Daoy (cell line): Measurements from ENCODE around the gene ARHGEF40. TPM values are rescaled to one million over a fixed set of nuclear protein-coding genes. Genes with fewer than 3 reads are reported as not detected.
"Not testable (repeated sequence)": the region's sequence is repeated elsewhere in the genome, so short reads cannot be mapped to it uniquely, and the experiment has no call there.

ENCODE experiments used
- DNase-seq: peaks from one replicate; pipeline ENCODE4 v3.0.0-alpha.2; 2015; ENCODE audit warnings: low read depth
- total RNA-seq: library from RNA; depleted of rRNA; stranded (reverse); fragments of >200 nt; shearing (Covaris generic); gene quantifications from 2 replicates; pipeline ENCODE4 v1.2.3, GENCODE V29; 2014

ARHGEF40 gene
- total RNA-seq, 1 experiment from 2014 or later: 59.9 TPM

DNA sequence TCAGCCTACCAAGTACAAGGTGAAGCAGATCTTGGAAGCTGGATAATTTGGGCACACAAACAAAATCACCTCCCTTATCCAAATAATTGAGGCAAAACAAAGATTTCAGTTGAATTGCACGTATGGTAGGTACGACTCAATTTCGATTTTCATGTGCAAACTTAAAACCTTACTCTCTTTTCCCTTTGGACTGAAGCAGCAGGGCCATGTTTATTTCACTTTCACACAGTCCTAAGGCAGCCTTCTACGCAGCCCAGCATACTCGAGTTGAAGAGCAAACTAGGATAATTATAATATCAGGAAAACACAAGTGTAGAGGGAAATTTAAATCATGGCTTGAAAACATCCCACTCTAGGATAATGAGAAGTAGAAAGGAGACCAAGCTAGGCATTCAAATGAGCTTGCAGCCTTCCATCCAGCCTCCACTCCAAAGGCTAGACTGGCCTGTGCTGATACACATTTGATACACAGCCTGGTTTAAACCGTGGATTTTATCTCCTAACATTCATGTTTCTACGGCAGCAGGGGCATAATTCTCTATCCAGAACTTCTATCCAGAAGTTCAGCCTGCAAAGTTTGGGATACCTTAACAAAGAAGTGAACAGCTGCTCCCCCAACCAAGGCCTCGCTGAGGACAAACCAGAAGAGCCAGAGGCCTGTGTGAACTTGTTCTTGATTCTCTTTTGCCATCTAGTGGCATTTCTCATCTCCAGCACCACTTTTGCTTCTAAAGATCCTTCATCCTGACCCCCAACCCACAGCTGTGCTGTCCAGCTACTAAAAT, 30.3 kb upstream of the ARHGEF40 start:
- DNase-seq: peak; percentile 46

DNA sequence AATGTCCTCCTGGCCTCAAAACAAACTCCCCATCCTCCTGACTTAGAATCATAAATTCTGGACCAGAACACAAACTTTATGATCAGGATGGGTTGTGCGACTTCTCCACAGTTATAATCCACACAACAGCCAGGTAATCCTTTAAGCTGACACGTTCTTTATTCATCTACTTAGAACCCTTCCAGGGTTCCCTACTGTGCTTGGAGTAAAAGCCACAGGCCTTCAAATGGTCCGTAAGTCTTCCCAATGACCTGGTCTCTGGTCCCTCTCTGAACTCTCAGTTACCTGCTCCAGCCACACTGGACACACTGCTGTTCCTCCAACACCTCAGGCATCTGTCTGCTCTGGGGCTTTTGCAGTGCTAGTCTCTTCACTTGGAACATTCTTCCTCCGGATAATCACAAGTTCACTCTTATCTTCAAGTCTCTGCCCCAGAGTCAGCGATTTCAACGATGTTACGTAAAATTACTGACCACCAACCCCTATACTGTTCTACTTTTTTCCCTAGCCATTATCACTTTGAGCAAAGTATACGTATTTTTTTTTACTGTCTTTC, 29.7 kb upstream of the ARHGEF40 start:
- no peak for DNase-seq

GRCh38 chr14:21040941-21041340, 29.2 kb upstream of the ARHGEF40 start:
- not testable (repeated sequence) for DNase-seq

DNA sequence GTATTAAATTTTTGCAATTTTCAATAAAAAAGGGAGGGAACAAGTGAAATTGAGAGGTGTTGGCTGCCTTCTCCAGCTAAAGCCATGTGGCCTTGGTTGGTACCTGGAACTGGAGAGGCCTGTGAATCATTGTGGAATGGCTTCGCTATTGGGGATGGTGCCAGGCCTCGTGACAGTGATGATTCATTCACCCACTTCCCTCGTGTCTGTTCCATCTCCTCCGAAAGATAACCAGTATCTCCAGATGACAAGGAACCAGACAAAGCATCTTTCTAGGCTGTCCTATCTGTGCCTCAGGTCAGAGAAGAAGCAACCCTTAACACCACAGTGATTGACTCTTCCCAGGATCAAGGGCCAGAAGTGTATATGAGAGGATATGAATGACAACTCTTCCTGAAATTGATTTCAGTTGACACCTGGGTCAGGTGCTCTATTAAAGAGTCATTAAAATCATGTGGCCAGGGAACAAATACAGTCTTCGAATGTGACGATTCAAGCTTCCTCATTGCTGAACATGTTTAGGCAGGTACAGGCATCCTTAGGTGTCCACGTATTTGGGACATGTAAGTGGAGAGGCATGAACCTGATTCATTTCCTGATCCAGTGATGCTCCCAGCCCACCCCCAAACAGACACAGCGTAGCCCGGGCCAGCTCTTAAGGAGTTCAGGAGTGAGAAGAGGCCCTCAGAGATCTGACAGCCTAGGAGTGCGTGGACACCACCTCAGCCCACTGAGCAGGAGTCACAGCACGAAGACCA, 28.2 kb upstream of the ARHGEF40 start, which contains the start of gene RNASE7:
RNASE7 (plus strand) TSS at position 687 of the 758 bp plus-strand sequence. CDS start 631 bp downstream, outside the sequence.
- DNase-seq: peak; percentile 49

DNA sequence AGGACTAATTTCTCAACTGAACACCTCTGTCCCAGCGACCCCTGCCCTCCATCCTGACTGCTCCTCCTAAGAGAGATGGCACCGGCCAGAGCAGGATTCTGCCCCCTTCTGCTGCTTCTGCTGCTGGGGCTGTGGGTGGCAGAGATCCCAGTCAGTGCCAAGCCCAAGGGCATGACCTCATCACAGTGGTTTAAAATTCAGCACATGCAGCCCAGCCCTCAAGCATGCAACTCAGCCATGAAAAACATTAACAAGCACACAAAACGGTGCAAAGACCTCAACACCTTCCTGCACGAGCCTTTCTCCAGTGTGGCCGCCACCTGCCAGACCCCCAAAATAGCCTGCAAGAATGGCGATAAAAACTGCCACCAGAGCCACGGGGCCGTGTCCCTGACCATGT, 27.2 kb upstream of the ARHGEF40 start:
- DNase-seq: peak; percentile 34

- DNase-seq: no peak
These were observed 26.6 kb upstream of the ARHGEF40 start for GRCh38 chr14:21043387-21043973.

DNA sequence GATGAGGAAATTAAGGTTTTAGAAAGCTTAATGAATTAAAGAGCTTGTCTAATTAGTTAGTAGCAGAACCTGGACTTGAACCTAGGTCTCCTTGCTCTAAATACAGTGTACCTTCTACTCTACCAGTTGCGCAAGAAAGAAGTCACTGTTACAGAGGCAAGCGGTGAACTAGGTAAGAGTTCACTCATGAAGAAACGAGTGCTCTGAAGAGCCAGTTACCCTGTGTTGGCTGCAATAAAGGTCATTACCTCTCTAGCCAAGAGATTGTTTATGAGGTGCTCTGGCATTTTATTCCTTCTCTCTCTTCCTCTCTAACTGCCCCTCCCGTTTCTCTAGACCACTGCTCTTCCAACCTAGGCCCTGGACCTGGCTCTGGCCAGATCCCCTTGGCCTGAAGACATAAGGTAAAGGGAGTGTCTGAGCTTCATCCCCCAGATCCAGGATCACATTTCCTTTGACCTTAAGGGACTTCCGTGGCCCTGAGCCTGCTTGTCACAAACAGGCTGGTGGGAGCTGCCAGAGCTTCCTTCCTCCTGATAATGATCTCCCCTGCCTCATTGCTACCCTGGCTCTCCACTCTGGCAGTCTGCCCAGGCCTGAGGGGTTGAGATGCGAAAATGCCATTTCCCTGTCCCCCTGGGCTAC, 26.0 kb upstream of the ARHGEF40 start:
- DNase-seq: no peak

DNA sequence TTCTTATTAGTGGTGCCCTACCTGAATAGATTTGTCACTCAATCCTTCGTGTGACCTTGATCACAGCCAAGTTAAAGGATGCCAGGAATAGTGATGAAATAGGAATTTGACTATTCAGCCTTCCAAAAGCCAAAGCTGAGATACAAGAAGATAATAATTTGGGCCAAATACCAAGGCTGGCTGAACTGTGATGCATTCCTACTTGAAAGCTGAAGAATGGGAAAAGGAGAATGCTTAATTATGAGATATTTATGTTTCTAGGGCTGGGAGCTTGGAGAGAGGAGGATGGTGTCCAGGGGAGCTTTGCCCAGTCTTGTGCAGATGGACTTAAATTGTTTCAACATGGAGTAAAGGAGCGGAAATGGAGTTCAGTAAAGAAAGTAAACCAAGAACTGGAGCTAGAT, 22.7 kb upstream of the ARHGEF40 start:
- no peak for DNase-seq

DNA sequence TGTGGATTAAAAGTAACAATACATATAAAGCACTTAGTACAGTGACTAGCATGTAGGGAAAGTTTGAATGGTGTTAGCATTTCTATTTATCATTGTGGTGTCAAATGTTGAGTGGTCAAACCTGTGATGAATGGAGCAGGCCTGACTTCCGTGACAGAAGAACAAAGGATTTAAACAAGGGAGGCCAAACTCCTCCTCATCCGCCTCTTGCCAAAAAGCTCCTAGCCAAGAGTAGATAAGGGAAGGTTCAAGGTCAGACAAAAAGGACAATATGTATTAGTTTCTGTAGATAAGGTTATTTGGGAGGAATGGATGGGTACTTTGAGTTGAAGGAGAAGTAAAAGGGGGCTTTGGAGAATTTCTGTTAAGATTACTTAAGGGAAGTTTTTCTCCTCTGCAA, 21.5 kb upstream of the ARHGEF40 start:
- no peak for DNase-seq

DNA sequence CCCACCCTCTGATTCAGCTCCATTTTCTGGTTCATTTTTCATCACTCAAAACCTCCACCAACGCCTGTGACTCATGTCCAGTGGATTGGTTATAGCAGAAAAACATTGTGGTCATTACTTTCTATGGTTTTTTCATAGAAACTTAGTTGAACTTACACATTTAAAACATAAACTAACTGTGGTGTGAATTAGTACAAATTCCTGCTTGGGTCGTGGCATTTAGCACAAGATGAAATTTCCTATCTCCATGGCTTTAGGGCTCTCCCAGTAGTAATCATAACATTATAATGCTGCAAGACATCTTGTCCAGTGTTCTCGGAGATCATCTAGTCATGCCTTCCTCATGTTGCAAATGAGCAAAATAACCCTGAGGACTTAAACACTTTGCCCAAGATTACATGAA, 20.8 kb upstream of the ARHGEF40 start:
- DNase-seq: peak; percentile 52

DNA sequence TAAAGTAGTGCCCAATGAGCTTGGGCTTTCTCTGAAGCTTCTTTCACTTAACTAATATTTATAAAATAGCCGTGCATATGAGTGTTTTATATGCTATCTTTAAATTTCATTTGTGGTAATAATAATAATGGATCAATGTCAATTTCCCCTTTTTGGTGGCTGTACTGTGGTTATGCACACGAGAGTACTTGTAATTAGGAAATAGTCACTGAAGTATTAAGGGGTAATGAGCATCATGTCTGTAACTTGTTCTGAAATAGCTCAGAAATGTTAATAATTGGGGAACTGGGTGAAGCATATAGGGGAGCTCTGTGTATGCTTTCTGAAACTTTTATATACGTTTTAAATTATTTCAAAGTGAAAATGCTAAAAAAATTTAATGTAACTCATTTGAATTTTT, 19.5 kb upstream of the ARHGEF40 start:
- DNase-seq: no peak

DNA sequence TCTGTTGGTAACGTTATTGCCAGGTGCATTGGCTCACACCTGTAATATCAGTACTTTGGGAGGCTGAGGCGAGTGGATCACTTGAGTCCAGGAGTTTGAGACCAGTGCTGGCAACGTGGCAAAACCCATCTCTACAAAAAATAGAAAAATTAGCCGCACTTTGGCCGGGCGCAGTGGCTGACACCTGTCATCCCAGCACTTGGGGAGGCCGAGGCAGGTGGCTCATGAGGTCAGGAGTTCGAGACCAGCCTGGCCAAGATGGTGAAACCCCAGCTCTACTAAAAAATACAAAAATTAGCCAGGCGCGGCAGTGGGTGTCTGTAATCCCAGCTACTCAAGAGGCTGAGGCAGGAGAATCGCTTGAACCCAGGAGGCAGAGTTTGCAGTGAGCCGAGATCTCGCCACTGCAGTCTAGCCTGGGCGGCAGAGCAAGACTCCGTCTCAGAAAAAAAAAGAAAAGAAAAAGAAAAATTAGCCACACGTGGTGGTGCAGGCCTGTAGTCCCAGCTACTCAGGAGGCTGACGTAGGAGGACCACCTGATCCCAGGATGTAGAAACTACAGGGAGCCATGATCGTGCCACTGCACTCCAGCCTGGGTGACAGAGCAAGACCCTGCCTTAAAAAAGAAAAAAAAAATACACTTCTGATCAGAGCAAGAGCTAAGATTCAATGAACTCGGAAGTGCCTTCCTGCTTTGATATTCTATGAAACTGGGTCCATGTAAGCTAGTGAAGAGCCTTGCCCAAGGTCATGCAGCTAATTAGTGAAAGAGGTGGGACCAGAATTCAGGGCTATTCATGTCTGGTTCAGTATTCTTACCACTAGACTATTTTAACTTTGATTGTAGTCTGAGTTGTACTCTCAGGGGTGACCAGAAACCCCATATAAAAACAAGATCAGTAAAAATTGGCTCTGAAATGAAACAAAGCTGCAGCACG, 16.7 kb upstream of the ARHGEF40 start:
- DNase-seq: no peak

GRCh38 chr14:21054123-21054767, 15.9 kb upstream of the ARHGEF40 start:
- no peak for DNase-seq

- no peak for DNase-seq
These were observed 15.3 kb upstream of the ARHGEF40 start for GRCh38 chr14:21054768-21055145.

DNA sequence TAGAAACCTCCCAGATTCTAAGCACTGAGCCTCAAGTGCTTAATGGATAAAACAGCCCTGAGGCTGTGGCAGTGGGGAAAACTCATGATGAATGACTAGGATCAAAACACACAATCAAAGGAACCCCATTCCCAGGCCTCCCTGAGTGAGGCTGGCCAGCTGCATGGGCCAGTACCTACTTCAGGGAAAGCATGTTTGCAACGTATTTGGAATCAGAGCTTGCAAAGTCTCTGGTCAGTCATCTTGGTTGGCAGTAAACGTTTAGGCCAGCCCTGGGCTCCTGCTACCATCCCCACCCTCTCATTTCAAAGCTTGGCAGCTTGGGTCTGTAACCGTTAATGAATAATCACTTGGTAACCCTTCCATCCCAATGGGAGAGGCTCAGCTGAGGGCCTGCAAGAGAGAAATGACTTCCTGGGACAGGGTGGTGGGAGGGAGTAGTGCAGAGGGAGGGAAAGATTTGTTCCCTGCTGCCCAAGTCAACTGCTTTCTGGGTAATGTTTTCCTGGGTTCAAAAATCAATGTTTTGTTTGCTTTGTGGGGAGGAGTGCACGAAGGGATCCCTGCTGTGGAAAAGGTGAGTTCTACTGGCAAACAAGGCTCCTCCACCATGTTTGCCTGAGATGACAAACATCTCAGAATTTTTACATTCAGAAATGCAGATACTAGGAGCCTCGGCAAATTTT, 14.5 kb upstream of the ARHGEF40 start:
- no peak for DNase-seq

DNA sequence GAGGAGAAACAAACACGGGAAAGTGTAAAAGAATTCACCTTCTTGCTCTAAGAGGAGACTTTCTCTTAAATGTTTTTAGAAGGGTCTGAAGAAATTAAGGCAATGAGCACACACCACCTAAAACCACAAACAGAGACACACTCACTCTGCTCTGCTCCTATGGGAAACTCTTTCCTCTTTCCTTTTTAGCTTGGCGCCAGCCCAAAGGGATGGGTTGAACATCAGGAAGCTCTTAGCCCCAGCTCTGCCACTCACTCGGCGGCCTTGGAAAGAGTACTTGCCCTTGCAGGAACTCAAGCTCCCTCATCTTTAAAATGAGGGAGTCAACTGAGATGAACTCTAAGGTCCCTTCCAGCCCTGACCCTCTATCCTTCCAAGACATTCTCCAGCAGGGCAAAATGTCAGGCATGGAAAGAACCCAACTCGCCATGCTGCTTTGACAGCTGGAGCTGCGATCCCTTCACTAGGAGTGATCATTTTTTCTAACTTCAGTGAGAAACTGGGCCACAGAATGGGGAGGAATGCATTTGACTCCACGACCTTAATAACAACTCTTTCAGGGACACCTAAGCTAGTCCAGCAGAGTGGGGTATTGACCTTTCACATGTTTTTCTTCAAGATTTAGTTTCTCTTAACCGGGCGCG, 13.5 kb upstream of the ARHGEF40 start:
- peak; percentile 82 for DNase-seq

- DNase-seq: peak; percentile 72
These were observed 12.1 kb upstream of the ARHGEF40 start, which contains the start of gene RNASE8 for GRCh38 chr14:21057803-21058675. RNASE8 (plus strand) TSS chr14:21057822; CDS start chr14:21057893, 71 bp downstream.

- DNase-seq: no peak
These were observed 11.2 kb upstream of the ARHGEF40 start for GRCh38 chr14:21058903-21059302.
